Nephron (organoid): ENCODE measurements around the gene SCP2.

Source experiments
- H3K27ac Mint-ChIP-seq, 3 experiments: 2 replicates each; pipeline ENCODE4 v1.8.0; 2020; ENCODE audit warnings: mixed read lengths in 3 of 3, mild to moderate bottlenecking in 2 of 3, moderate library complexity in 1 of 3
- H3K27me3 Mint-ChIP-seq: 2 replicates; pipeline ENCODE4 v1.8.0; 2021; ENCODE audit warnings: low read depth, mild to moderate bottlenecking, moderate library complexity, mixed read lengths
- H3K36me3 Mint-ChIP-seq: 2 replicates; pipeline ENCODE4 v1.8.0; 2020; ENCODE audit warnings: low read depth, mixed read lengths
- H3K4me1 Mint-ChIP-seq: 2 replicates; pipeline ENCODE4 v1.8.0; 2020; ENCODE audit warnings: mixed read lengths
- H3K4me3 Mint-ChIP-seq, 3 experiments: 2 replicates each; pipeline ENCODE4 v1.8.0; 2020; ENCODE audit warnings: mild to moderate bottlenecking in 3 of 3, mixed read lengths in 3 of 3, moderate library complexity in 2 of 3
- H3K9me3 Mint-ChIP-seq: 2 replicates; pipeline ENCODE4 v1.8.0; 2020; ENCODE audit warnings: mixed read lengths
- TF ChIP-seq, protein P1 (sequence below), 3 experiments: fragments of 200-600 bp; sonication (generic); IDR thresholded peaks; one replicate each; pipeline ENCODE4 v1.5.0; 2021; ENCODE audit warnings: antibody characterized with exemption in 3 of 3; ENCODE audit not compliant: unreplicated experiment in 3 of 3

SCP2 gene

GRCh38 chr1:53048960-53049573 is 122.0 kb downstream of the SCP2 start:
- Mint-ChIP-seq H3K36me3 (peaks cover 45% of the 10 kb centered on the region), H3K9me3 (no peaks in the 10 kb centered on the region), H3K4me1 (peaks cover 49% of the 10 kb centered on the region), H3K27ac (peak overlapping the region in 2 of 3 experiments; percentile 21), H3K4me3 (no peak overlapping the region), H3K27me3 (no peaks in the 10 kb centered on the region)
- TF ChIP-seq, protein P1, sequence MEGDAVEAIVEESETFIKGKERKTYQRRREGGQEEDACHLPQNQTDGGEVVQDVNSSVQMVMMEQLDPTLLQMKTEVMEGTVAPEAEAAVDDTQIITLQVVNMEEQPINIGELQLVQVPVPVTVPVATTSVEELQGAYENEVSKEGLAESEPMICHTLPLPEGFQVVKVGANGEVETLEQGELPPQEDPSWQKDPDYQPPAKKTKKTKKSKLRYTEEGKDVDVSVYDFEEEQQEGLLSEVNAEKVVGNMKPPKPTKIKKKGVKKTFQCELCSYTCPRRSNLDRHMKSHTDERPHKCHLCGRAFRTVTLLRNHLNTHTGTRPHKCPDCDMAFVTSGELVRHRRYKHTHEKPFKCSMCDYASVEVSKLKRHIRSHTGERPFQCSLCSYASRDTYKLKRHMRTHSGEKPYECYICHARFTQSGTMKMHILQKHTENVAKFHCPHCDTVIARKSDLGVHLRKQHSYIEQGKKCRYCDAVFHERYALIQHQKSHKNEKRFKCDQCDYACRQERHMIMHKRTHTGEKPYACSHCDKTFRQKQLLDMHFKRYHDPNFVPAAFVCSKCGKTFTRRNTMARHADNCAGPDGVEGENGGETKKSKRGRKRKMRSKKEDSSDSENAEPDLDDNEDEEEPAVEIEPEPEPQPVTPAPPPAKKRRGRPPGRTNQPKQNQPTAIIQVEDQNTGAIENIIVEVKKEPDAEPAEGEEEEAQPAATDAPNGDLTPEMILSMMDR (IDR thresholded peaks at IDR 0.05; ENCODE audit: unreplicated experiment in 3 of 3): no peak

DNA sequence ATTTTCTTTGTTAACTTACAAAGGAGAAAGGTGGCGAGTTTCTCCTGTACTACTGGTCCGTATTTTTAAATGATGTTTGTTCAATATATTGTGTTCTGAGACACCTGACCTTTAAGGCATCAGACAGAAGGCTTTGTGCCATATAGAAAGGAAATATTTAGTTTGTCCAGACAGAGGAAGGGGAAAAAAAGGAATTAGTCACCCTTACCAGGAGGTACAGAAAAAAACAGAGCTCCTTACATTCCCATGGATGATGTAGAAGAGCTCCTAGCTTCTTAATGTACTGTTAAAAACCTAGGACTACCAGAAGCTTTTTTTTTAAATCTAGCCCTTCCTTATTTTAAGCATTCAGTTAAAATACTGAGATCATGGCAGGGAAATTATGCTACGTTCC is 122.5 kb downstream of the SCP2 start:
- H3K4me3 Mint-ChIP-seq: no peak overlapping the region
- peaks cover 49% of the 10 kb centered on the region for H3K4me1 Mint-ChIP-seq
- H3K36me3 Mint-ChIP-seq: peaks cover 49% of the 10 kb centered on the region
- H3K9me3 Mint-ChIP-seq: no peaks in the 10 kb centered on the region
- peak overlapping the region in 2 of 3 experiments; percentile 21 for H3K27ac Mint-ChIP-seq
- no peaks in the 10 kb centered on the region for H3K27me3 Mint-ChIP-seq
- TF ChIP-seq, protein P1 (IDR thresholded peaks at IDR 0.05; ENCODE audit: unreplicated experiment in 3 of 3): no peak

- Mint-ChIP-seq H3K4me1 (peaks cover 49% of the 10 kb centered on the region), H3K9me3 (no peaks in the 10 kb centered on the region), H3K27me3 (no peaks in the 10 kb centered on the region), H3K36me3 (peaks cover 51% of the 10 kb centered on the region), H3K4me3 (no peak overlapping the region), H3K27ac (peak overlapping the region in 2 of 3 experiments; percentile 18 to 21)
- TF ChIP-seq, protein P1 (IDR thresholded peaks at IDR 0.05; ENCODE audit: unreplicated experiment in 3 of 3): no peak
Measured at GRCh38 chr1:53050310-53050709, 123.2 kb downstream of the SCP2 start.

- H3K36me3 Mint-ChIP-seq: peaks cover 47% of the 10 kb centered on the region
- H3K4me1 Mint-ChIP-seq: peaks cover 38% of the 10 kb centered on the region
- H3K27me3 Mint-ChIP-seq: no peaks in the 10 kb centered on the region
- H3K9me3 Mint-ChIP-seq: no peaks in the 10 kb centered on the region
- no peak overlapping the region for H3K27ac Mint-ChIP-seq
- H3K4me3 Mint-ChIP-seq: no peak overlapping the region
- TF ChIP-seq, protein P1 (IDR thresholded peaks at IDR 0.05; ENCODE audit: unreplicated experiment in 3 of 3): no peak
Measured at GRCh38 chr1:53051676-53052075, 124.6 kb downstream of the SCP2 start.

DNA sequence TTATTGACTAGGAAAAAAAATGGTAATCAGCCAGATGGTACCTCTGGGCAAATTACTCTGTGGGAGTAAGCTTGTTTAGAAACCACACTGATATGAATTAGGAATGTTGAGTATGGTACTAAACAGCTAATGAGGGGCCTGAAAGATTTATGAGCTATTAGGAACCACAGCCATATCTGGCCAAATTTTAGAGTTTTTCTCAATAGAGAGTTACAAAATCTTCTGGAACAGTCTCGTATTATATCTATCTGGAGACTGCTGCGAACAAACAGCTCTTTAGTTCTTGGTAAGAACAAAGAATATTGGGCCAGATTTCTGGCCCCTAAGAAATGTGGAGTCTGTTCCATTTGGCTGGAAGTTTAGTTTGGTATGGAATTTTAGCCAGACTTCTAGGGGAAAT is 130.1 kb downstream of the SCP2 start:
- Mint-ChIP-seq H3K9me3 (no peaks in the 10 kb centered on the region), H3K27me3 (peaks cover 32% of the 10 kb centered on the region), H3K36me3 (peaks cover 25% of the 10 kb centered on the region), H3K4me1 (peaks cover 13% of the 10 kb centered on the region), H3K4me3 (no peak overlapping the region), H3K27ac (peak overlapping the region in 2 of 3 experiments; percentile 1 to 3)
- TF ChIP-seq, protein P1 (IDR thresholded peaks at IDR 0.05; ENCODE audit: unreplicated experiment in 3 of 3): no peak

DNA sequence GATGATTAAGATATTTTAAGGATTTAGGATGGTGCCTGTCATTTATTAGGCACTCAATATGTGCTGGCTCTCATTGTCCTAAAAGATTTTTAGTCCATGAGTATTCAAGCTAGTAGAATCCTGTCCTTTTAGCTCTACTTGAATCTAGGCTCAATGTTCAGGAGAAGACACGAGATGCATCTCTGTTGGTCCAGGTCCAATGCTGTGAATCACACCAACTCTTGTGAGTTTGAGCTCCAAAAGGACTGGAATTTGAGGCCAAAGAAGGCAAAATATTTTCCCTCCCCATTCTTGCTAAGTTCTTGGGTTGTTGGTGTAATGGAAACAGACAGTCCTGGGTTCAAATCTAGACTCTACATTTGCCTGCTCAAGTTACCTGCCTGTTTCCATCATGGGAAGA is 133.5 kb downstream of the SCP2 start:
- H3K4me3 Mint-ChIP-seq: peak overlapping the region in 2 of 3 experiments; percentile 84
- H3K27me3 Mint-ChIP-seq: peaks cover 52% of the 10 kb centered on the region
- peaks cover 27% of the 10 kb centered on the region for H3K4me1 Mint-ChIP-seq
- H3K27ac Mint-ChIP-seq: no peak overlapping the region
- TF ChIP-seq, protein P1 (IDR thresholded peaks at IDR 0.05; ENCODE audit: unreplicated experiment in 3 of 3): no peak
- no peaks in the 10 kb centered on the region for H3K36me3 Mint-ChIP-seq
- no peaks in the 10 kb centered on the region for H3K9me3 Mint-ChIP-seq
